ENCODE measurements around the gene TENT5C.

DNA sequence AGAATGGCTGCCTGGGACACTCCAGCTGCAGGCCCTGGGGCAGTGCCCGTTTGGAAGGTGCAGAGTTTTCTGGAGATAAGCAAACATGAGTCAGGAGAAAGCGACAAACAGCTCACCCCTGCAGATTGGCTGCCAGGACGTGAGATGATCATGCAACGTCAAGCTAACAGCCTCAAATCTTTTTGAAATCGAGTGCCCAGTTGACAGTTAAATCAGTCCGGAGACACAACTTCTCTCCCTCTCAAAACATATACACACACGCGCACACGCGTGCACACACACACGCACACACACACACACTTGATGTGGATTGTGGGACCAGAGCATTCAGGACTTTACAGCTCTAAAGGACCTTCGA, 49.4 kb downstream of the TENT5C start:
- TF ChIP-seq CREM (IDR thresholded peaks at IDR 0.05) = no peak
- no peak for TF ChIP-seq CREM (CRISPR knock-in tag; IDR thresholded peaks at IDR 0.05)
- TF ChIP-seq FOXJ3 (CRISPR knock-in tag; IDR thresholded peaks at IDR 0.05; ENCODE audit: borderline replicate concordance) = no peak
- TF ChIP-seq, protein P1, sequence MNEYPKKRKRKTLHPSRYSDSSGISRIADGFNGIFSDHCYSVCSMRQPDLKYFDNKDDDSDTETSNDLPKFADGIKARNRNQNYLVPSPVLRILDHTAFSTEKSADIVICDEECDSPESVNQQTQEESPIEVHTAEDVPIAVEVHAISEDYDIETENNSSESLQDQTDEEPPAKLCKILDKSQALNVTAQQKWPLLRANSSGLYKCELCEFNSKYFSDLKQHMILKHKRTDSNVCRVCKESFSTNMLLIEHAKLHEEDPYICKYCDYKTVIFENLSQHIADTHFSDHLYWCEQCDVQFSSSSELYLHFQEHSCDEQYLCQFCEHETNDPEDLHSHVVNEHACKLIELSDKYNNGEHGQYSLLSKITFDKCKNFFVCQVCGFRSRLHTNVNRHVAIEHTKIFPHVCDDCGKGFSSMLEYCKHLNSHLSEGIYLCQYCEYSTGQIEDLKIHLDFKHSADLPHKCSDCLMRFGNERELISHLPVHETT (CRISPR knock-in tag; conservative IDR thresholded peaks at IDR 0.05) = no peak
- no peak for TF ChIP-seq ZNF891 (CRISPR knock-in tag; IDR thresholded peaks at IDR 0.05)

Data from HepG2 (cell line).